Ishikawa (cell line): Measurements from ENCODE around the gene FASTKD1.

Experiments used
- CEBPB ChIP-seq: IDR thresholded peaks from 2 replicates; pipeline ENCODE4 v1.6.1; 2012
- CREB1 ChIP-seq: IDR thresholded peaks from 2 replicates; pipeline ENCODE4 v1.6.1; 2012; ENCODE audit warnings: low read depth
- EGR1 ChIP-seq: IDR thresholded peaks from 2 replicates; pipeline ENCODE4 v1.6.1; 2012
- EP300 ChIP-seq: IDR thresholded peaks from 2 replicates; pipeline ENCODE4 v1.6.1; 2012; ENCODE audit warnings: borderline replicate concordance
- FOXM1 ChIP-seq: IDR thresholded peaks from 2 replicates; pipeline ENCODE4 v1.6.1; 2012; ENCODE audit warnings: low read depth, borderline replicate concordance
- NFIC ChIP-seq: IDR thresholded peaks from 2 replicates; pipeline ENCODE4 v1.6.1; 2012
- RAD21 ChIP-seq: IDR thresholded peaks from 2 replicates; pipeline ENCODE4 v1.6.1; 2012; ENCODE audit warnings: low read depth
- REST ChIP-seq: IDR thresholded peaks from 2 replicates; pipeline ENCODE4 v1.6.1; 2012; ENCODE audit warnings: low read depth, mild to moderate bottlenecking
- TAF1 ChIP-seq: IDR thresholded peaks from 2 replicates; pipeline ENCODE4 v1.6.1; 2012; ENCODE audit warnings: low read depth, mild to moderate bottlenecking
- TCF12 ChIP-seq: IDR thresholded peaks from 2 replicates; pipeline ENCODE4 v1.6.1; 2012; ENCODE audit warnings: low read depth
- TEAD4 ChIP-seq: IDR thresholded peaks from 2 replicates; pipeline ENCODE4 v1.6.1; 2012
- YY1 ChIP-seq: IDR thresholded peaks from 2 replicates; pipeline ENCODE4 v1.6.1; 2012; ENCODE audit warnings: low read depth
- ZBTB7A ChIP-seq: IDR thresholded peaks from 2 replicates; pipeline ENCODE4 v1.6.1; 2012; ENCODE audit warnings: low read depth
- TF ChIP-seq, protein P1 (sequence below): IDR thresholded peaks from 2 replicates; pipeline ENCODE4 v1.6.1; 2012
- TF ChIP-seq, protein P2 (sequence below): IDR thresholded peaks from 2 replicates; pipeline ENCODE4 v1.6.1; 2012

The FASTKD1 gene

GRCh38 chr2:169613876-169614275, 40.2 kb upstream of the FASTKD1 start:
- TF ChIP-seq TEAD4 (no peak), REST (no peak), ZBTB7A (no peak), CEBPB (no peak)
- TF ChIP-seq, protein P1, sequence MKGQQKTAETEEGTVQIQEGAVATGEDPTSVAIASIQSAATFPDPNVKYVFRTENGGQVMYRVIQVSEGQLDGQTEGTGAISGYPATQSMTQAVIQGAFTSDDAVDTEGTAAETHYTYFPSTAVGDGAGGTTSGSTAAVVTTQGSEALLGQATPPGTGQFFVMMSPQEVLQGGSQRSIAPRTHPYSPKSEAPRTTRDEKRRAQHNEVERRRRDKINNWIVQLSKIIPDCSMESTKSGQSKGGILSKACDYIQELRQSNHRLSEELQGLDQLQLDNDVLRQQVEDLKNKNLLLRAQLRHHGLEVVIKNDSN: no peak
- TF ChIP-seq, protein P2, sequence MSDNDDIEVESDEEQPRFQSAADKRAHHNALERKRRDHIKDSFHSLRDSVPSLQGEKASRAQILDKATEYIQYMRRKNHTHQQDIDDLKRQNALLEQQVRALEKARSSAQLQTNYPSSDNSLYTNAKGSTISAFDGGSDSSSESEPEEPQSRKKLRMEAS: no peak

DNA sequence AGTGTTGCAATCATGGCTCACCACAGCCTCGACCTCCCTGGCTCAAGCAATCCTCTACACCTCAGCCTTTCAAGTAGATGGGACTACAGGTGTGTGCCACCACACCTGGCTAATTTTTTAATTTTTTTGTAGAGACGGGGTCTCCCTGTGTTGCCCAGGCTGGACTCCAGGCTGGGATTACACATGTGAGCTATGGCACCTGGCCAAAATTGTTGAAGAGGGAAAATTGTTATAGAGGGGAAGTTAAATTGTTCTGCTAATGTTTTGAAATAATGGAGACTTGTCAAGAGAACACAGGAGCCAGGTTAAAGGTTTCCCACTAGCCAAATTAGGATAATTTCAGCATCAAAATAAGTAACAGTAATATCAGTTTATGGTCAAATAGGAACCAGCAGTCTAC, 35.6 kb upstream of the FASTKD1 start:
- TF ChIP-seq TEAD4: no peak
- no peak for TF ChIP-seq FOXM1

DNA sequence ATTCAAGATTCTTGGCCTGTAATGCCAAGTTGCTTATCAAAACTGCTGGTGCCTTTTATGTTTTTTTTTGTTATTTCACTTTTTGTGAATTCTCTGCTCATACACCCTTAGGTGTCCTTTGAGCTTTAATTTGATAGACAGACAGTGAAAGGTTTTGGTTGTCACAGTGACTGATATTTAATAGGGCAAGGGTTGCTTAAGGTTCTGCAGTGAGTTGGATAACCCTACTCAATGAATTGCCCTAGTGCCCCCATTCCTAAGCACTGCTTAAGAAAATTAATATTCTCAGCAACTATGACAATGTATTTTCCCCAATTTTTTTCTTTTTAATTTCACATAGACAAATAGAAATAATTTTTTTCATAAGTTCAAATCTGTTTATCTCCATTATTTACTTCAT, 25.9 kb upstream of the FASTKD1 start:
- TF ChIP-seq TCF12: no peak
- no peak for TF ChIP-seq FOXM1
- no peak for TF ChIP-seq NFIC
- TF ChIP-seq CEBPB: no peak
- TF ChIP-seq EGR1: no peak
- TF ChIP-seq YY1: no peak
- TF ChIP-seq, protein P1: no peak
- no peak for TF ChIP-seq TAF1

DNA sequence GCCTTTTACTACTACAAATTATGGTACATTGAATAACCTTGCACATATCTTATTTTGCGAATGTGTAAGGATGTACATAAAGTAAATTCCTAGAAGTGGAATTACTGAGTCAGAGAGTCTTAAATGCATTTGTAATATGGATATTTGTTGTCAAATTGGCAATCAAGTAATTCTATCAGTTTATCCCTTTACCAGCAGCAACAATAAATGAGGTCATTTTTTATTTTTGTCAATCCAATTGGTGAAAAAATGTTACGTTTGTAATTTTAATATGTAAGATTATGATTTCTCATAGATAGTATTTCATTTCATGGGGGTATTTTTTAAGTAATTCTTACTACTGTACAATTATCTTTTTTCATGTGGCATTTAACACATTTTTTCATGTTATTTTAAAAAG, 25.3 kb upstream of the FASTKD1 start:
- no peak for TF ChIP-seq TEAD4
- TF ChIP-seq EGR1: no peak
- TF ChIP-seq, protein P1: no peak
- no peak for TF ChIP-seq CEBPB
- TF ChIP-seq FOXM1: no peak
- TF ChIP-seq, protein P2: no peak
- no peak for TF ChIP-seq EP300
- no peak for TF ChIP-seq TCF12
- no peak for TF ChIP-seq YY1
- TF ChIP-seq TAF1: no peak
- no peak for TF ChIP-seq CREB1
- no peak for TF ChIP-seq ZBTB7A

GRCh38 chr2:169590804-169591203, 17.1 kb upstream of the FASTKD1 start:
- no peak for TF ChIP-seq CEBPB
- no peak for TF ChIP-seq EGR1
- TF ChIP-seq FOXM1: no peak
- TF ChIP-seq, protein P1: no peak
- no peak for TF ChIP-seq NFIC
- TF ChIP-seq TEAD4: no peak
- TF ChIP-seq, protein P2: no peak
- TF ChIP-seq TAF1: no peak
- TF ChIP-seq TCF12: no peak
- TF ChIP-seq REST: no peak
- no peak for TF ChIP-seq YY1
- TF ChIP-seq RAD21: no peak
- TF ChIP-seq ZBTB7A: no peak
- no peak for TF ChIP-seq EP300
- TF ChIP-seq CREB1: no peak

- TF ChIP-seq YY1 (no peak), EP300 (no peak), NFIC (no peak)
These were observed 12.0 kb upstream of the FASTKD1 start for GRCh38 chr2:169585673-169586072.
